ENCODE measurements around the gene LEFTY1. TPM values are rescaled to one million over a fixed set of nuclear protein-coding genes. Genes with fewer than 3 reads are reported as not detected.
A peak's percentile ranks its signal among the peaks of the same experiment; 100 is the strongest.

LEFTY1 gene
- total and polyA plus RNA-seq, 2 of the 13 experiments (the other 11 are each of a cell fraction or from before 2014, with no cell fraction given), result 0.29 to 0.79 TPM

DNA sequence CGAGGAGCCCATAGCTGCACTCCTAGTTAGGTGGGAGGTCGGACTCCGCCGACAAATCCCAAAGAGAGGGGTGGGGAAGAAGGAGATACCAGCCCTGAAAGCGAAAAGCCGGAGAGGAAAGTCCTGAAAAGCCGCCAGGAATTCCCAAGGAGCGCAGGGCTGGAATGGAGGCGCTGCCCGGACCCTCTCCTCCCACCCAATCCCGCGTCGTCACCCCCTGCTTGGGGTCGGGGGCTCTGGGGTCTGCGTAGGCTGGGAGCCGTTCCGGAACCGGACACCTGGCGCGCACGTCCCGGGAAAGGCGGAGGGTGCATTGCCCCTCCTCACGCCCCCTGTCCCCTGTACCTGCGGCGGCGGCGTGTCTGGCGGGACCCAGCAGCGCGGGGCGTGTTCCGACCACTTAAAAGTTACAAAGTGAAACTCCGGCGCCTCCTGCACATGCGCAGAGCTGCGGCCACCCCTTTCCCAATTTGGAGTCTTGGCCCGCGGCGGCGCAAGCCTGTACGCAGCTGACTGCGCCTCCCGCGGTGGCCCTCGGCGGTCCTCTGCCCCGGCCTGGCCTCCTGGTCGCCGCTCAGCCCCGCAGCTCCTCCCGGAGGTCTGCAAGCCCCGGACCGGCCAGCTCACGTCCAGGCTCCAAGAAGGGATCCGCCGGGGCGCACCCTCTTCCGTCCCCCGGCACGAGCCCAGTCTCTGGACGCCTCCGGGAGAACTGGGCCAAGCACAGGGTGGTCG, 6.8 kb downstream of the LEFTY1 start, which contains the start of gene TMEM63A (continued):
- TF ChIP-seq ZNF331 (CRISPR knock-in tag; IDR thresholded peaks at IDR 0.05) (no peak), ZNF44 (CRISPR knock-in tag; IDR thresholded peaks at IDR 0.05) (no peak), ZNF20 (CRISPR knock-in tag; IDR thresholded peaks at IDR 0.05) (peak; percentile 60; the same call in 1 of the 2 replicates), SETDB1 (CRISPR knock-in tag; IDR thresholded peaks at IDR 0.05; ENCODE audit: borderline replicate concordance) (no peak), PITX1 (CRISPR knock-in tag; IDR thresholded peaks at IDR 0.05) (peak; percentile 7; the same call in 1 of the 2 replicates), ZNF619 (CRISPR knock-in tag; IDR thresholded peaks at IDR 0.05) (peak; percentile 43; the same call in 1 of the 2 replicates), FOXA3 (CRISPR knock-in tag; IDR thresholded peaks at IDR 0.05) (no peak; the same call in 1 of the 2 replicates), SRSF9 (IDR thresholded peaks at IDR 0.05; ENCODE audit: borderline replicate concordance, insufficient read depth, low read depth, low read length, poor library complexity, severe bottlenecking) (no peak), NFIC (IDR thresholded peaks at IDR 0.05; ENCODE audit: low read length) (no peak), GTF3A (CRISPR knock-in tag; conservative IDR thresholded peaks at IDR 0.05) (no peak), SAP130 (CRISPR knock-in tag; IDR thresholded peaks at IDR 0.05; ENCODE audit: low read depth) (peak; percentile 78), REL (CRISPR knock-in tag; conservative IDR thresholded peaks at IDR 0.05) (0 out of 2 replicates have a peak, but pooled peaks have one; percentile 37)
- TF ChIP-seq, protein P1, sequence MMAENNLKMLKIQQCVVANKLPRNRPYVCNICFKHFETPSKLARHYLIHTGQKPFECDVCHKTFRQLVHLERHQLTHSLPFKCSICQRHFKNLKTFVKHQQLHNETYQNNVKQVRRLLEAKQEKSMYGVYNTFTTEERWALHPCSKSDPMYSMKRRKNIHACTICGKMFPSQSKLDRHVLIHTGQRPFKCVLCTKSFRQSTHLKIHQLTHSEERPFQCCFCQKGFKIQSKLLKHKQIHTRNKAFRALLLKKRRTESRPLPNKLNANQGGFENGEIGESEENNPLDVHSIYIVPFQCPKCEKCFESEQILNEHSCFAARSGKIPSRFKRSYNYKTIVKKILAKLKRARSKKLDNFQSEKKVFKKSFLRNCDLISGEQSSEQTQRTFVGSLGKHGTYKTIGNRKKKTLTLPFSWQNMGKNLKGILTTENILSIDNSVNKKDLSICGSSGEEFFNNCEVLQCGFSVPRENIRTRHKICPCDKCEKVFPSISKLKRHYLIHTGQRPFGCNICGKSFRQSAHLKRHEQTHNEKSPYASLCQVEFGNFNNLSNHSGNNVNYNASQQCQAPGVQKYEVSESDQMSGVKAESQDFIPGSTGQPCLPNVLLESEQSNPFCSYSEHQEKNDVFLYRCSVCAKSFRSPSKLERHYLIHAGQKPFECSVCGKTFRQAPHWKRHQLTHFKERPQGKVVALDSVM (CRISPR knock-in tag; IDR thresholded peaks at IDR 0.05), result peak; percentile 69
- TF ChIP-seq, protein P2, sequence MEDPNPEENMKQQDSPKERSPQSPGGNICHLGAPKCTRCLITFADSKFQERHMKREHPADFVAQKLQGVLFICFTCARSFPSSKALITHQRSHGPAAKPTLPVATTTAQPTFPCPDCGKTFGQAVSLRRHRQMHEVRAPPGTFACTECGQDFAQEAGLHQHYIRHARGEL (CRISPR knock-in tag; IDR thresholded peaks at IDR 0.05), result no peak
- TF ChIP-seq, protein P3, sequence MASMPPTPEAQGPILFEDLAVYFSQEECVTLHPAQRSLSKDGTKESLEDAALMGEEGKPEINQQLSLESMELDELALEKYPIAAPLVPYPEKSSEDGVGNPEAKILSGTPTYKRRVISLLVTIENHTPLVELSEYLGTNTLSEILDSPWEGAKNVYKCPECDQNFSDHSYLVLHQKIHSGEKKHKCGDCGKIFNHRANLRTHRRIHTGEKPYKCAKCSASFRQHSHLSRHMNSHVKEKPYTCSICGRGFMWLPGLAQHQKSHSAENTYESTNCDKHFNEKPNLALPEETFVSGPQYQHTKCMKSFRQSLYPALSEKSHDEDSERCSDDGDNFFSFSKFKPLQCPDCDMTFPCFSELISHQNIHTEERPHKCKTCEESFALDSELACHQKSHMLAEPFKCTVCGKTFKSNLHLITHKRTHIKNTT (CRISPR knock-in tag; IDR thresholded peaks at IDR 0.05), result no peak
- TF ChIP-seq, protein P4, sequence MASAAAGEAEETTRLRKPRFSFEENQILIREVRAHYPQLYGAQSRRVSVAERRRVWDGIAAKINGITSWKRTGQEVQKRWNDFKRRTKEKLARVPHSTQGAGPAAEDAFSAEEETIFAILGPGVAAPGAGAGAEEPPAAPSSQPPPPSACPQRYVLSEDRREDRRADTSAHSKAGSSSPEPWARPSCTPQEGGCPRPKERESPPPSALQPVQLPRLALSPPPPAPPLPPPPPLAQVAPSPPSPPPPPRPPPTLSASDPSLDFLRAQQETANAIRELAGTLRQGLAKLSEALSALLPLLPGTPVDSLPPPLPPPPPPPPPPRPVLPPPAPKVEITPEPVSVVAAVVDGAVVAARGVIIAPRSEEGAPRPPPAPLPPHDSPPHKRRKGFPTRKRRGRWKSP (CRISPR knock-in tag; IDR thresholded peaks at IDR 0.05), result peak; percentile 95
- TF ChIP-seq, protein P5, sequence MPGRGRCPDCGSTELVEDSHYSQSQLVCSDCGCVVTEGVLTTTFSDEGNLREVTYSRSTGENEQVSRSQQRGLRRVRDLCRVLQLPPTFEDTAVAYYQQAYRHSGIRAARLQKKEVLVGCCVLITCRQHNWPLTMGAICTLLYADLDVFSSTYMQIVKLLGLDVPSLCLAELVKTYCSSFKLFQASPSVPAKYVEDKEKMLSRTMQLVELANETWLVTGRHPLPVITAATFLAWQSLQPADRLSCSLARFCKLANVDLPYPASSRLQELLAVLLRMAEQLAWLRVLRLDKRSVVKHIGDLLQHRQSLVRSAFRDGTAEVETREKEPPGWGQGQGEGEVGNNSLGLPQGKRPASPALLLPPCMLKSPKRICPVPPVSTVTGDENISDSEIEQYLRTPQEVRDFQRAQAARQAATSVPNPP (CRISPR knock-in tag; IDR thresholded peaks at IDR 0.05), result no peak
- TF ChIP-seq, protein P6, sequence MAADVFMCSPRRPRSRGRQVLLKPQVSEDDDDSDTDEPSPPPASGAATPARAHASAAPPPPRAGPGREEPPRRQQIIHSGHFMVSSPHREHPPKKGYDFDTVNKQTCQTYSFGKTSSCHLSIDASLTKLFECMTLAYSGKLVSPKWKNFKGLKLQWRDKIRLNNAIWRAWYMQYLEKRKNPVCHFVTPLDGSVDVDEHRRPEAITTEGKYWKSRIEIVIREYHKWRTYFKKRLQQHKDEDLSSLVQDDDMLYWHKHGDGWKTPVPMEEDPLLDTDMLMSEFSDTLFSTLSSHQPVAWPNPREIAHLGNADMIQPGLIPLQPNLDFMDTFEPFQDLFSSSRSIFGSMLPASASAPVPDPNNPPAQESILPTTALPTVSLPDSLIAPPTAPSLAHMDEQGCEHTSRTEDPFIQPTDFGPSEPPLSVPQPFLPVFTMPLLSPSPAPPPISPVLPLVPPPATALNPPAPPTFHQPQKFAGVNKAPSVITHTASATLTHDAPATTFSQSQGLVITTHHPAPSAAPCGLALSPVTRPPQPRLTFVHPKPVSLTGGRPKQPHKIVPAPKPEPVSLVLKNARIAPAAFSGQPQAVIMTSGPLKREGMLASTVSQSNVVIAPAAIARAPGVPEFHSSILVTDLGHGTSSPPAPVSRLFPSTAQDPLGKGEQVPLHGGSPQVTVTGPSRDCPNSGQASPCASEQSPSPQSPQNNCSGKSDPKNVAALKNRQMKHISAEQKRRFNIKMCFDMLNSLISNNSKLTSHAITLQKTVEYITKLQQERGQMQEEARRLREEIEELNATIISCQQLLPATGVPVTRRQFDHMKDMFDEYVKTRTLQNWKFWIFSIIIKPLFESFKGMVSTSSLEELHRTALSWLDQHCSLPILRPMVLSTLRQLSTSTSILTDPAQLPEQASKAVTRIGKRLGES (CRISPR knock-in tag; IDR thresholded peaks at IDR 0.05; ENCODE audit: borderline replicate concordance), result no peak
- TF ChIP-seq, protein P7, sequence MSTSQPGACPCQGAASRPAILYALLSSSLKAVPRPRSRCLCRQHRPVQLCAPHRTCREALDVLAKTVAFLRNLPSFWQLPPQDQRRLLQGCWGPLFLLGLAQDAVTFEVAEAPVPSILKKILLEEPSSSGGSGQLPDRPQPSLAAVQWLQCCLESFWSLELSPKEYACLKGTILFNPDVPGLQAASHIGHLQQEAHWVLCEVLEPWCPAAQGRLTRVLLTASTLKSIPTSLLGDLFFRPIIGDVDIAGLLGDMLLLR (CRISPR knock-in tag; IDR thresholded peaks at IDR 0.05), result peak; percentile 75
